Measurements from ENCODE around the gene ABCB8.

DNA sequence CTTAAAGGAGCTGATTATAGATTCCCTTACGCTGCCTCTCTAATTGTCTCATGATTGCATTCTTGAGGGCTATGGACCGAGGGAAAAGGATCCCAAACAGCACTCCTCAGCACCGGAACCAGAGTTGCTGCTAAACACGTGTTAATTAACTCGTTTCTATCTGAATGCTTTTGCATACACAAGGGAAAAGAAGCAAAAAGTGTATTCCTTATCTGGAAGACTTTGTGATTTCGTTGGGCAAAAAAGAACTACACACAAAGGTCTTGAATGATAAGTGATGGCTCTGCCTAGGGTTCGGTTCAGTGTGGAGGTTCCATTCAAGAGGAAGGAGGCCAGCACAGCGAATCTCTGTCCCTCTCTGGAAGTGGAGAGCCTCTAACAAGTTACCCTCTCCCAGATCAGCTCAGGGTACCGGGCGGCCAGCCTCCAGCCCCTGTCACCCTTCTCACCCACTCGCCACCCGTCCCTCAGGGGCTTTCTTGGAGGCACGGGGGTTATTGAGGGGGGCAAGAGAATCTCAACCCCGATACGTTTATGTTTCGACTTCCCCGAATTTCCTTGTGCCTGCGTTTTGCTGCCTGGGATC lies 30.6 kb downstream of the ABCB8 start:
- TF ChIP-seq, protein P1, sequence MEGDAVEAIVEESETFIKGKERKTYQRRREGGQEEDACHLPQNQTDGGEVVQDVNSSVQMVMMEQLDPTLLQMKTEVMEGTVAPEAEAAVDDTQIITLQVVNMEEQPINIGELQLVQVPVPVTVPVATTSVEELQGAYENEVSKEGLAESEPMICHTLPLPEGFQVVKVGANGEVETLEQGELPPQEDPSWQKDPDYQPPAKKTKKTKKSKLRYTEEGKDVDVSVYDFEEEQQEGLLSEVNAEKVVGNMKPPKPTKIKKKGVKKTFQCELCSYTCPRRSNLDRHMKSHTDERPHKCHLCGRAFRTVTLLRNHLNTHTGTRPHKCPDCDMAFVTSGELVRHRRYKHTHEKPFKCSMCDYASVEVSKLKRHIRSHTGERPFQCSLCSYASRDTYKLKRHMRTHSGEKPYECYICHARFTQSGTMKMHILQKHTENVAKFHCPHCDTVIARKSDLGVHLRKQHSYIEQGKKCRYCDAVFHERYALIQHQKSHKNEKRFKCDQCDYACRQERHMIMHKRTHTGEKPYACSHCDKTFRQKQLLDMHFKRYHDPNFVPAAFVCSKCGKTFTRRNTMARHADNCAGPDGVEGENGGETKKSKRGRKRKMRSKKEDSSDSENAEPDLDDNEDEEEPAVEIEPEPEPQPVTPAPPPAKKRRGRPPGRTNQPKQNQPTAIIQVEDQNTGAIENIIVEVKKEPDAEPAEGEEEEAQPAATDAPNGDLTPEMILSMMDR (IDR thresholded peaks at IDR 0.05), result no peak
- TF ChIP-seq EP300 (IDR thresholded peaks at IDR 0.05) (no peak), POLR2A (IDR thresholded peaks at IDR 0.05) (no peak)

Data from tibial nerve (tissue), 4 donors.